ENCODE data around the gene MED26.
"Not testable (repeated sequence)": the region's sequence is repeated elsewhere in the genome, so short reads cannot be mapped to it uniquely, and the experiment has no call there.

DNA sequence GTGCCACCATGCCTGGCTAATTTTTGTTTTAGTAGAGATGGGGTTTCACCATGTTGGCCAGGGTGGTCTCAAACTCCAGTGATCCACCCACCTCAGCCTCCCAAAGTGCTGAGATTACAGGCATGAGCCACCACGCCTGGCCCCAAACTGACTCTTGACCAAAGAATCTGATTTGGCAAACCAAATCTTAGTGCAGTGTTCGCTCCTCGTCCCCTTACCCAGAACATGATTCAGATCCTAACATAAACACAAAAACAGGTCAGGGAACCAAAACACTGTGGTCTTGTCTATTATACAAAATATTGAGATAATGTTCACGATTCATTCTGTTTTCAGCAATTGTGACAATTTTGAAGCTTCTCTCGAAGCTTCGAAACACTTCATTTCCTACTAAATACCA lies 76.1 kb downstream of the MED26 start:
- TF ChIP-seq CTCF, POLR2A (IDR thresholded peaks at IDR 0.05): not testable (repeated sequence)

All from heart left ventricle (tissue), 13 donors.